Measurements from ENCODE around the gene TCEA2. TPM values are rescaled to one million over a fixed set of nuclear protein-coding genes. Genes with fewer than 3 reads are reported as not detected.

Gene TCEA2
- total RNA-seq, 4 donors from 2014 or later = 5.6 to 94.3 (median 14.8) TPM

GRCh38 chr20:64058536-64058935 is 4.5 kb upstream of the TCEA2 start:
- H3K4me3 ChIP-seq = no peak overlapping the region
- no peak for DNase-seq
- 33 to 53% methylated on average over 1 to 12 of the region's 12 CpGs for WGBS, 2 donors (ENCODE audit: low coverage in 1 of 2)
- H3K36me3 ChIP-seq = no peaks in the 10 kb centered on the region
- peaks cover 4 to 16% (median 8%) of the 10 kb centered on the region in 4 donors for H3K4me1 ChIP-seq
- H3K27me3 ChIP-seq = peaks cover 39% of the 10 kb centered on the region
- in situ Hi-C loops (cut with MboI; ENCODE audit: low pct_ligation_motif_present in 1 of 4, low pct_unique_long_range_greater_than_20kb in 1 of 4, low sequenced_read_pairs in 3 of 4) (no loop called here), intact Hi-C loops (cut with DNase I; ENCODE audit: low total_unique reads) (no loop called here)
- H3K9me3 ChIP-seq = no peaks in the 10 kb centered on the region
- no peak overlapping the region for H3K27ac ChIP-seq
- TF ChIP-seq POLR2AphosphoS5 (IDR thresholded peaks at IDR 0.05) (no peak), EP300 (IDR thresholded peaks at IDR 0.05; ENCODE audit: low read depth) (no peak)

- 78% methylated on average over 4 of the region's 5 CpGs; no CpG with 5 or more reads in 1 of the 2 donors for WGBS, 2 donors (ENCODE audit: low coverage in 1 of 2)
- Histone ChIP-seq H3K27ac (peak overlapping the region; percentile 76 to 88 (median 78)), H3K9me3 (no peaks in the 10 kb centered on the region), H3K27me3 (peaks cover 8% of the 10 kb centered on the region), H3K4me1 (peaks cover 13 to 31% (median 20%) of the 10 kb centered on the region in 4 donors), H3K36me3 (no peaks in the 10 kb centered on the region), H3K4me3 (peak overlapping the region in 3 of 4 donors; percentile 60 to 73 (median 71))
- no peak for DNase-seq
- in situ Hi-C loops (cut with MboI; ENCODE audit: low pct_ligation_motif_present in 1 of 4, low pct_unique_long_range_greater_than_20kb in 1 of 4, low sequenced_read_pairs in 3 of 4) (no loop called here), intact Hi-C loops (cut with DNase I; ENCODE audit: low total_unique reads) (no loop called here)
- TF ChIP-seq POLR2A (IDR thresholded peaks at IDR 0.05) = no peak
- no peak for TF ChIP-seq POLR2AphosphoS5 (IDR thresholded peaks at IDR 0.05)
- TF ChIP-seq CTCF (IDR thresholded peaks at IDR 0.05) = no peak
- TF ChIP-seq EP300 (IDR thresholded peaks at IDR 0.05; ENCODE audit: low read depth) = no peak
Measured at GRCh38 chr20:64062276-64062595, 762 bp upstream of the TCEA2 start.

- in situ Hi-C loops (cut with MboI; ENCODE audit: low pct_ligation_motif_present in 1 of 4, low pct_unique_long_range_greater_than_20kb in 1 of 4, low sequenced_read_pairs in 3 of 4) (no loop called here), intact Hi-C loops (cut with DNase I; ENCODE audit: low total_unique reads) (no loop called here)
- Histone ChIP-seq H3K9me3 (no peaks in the 10 kb centered on the region), H3K27ac (peak overlapping the region; percentile 76 to 88 (median 78)), H3K4me1 (peaks cover 13 to 26% (median 20%) of the 10 kb centered on the region in 4 donors), H3K36me3 (no peaks in the 10 kb centered on the region), H3K4me3 (peak overlapping the region; percentile 60 to 89 (median 72)), H3K27me3 (peaks cover 4% of the 10 kb centered on the region)
- no peak for TF ChIP-seq CTCF (IDR thresholded peaks at IDR 0.05)
- no peak for TF ChIP-seq POLR2AphosphoS5 (IDR thresholded peaks at IDR 0.05)
- no peak for TF ChIP-seq POLR2A (IDR thresholded peaks at IDR 0.05)
- WGBS, 2 donors (ENCODE audit: low coverage in 1 of 2) = 6 to 29% methylated on average over 6 to 46 of the region's 51 CpGs
- peak; percentile 30 for DNase-seq
Measured at GRCh38 chr20:64063389-64064144, 569 bp downstream of the TCEA2 start.

GRCh38 chr20:64064145-64064698 is 1.2 kb downstream of the TCEA2 start:
- Histone ChIP-seq H3K27ac (peak overlapping the region in 1 of 4 donors; percentile 88), H3K36me3 (no peaks in the 10 kb centered on the region), H3K4me1 (peaks cover 13 to 26% (median 20%) of the 10 kb centered on the region in 4 donors), H3K9me3 (no peaks in the 10 kb centered on the region), H3K4me3 (peak overlapping the region in 1 of 4 donors; percentile 73), H3K27me3 (peaks cover 4% of the 10 kb centered on the region)
- WGBS, 2 donors (ENCODE audit: low coverage in 1 of 2) = 54% methylated on average over 12 of the region's 12 CpGs; no CpG with 5 or more reads in 1 of the 2 donors
- no peak for DNase-seq
- intact Hi-C loops (cut with DNase I; ENCODE audit: low total_unique reads) (no loop called here), in situ Hi-C loops (cut with MboI; ENCODE audit: low pct_ligation_motif_present in 1 of 4, low pct_unique_long_range_greater_than_20kb in 1 of 4, low sequenced_read_pairs in 3 of 4) (no loop called here)
- TF ChIP-seq CTCF (IDR thresholded peaks at IDR 0.05) = no peak
- no peak for TF ChIP-seq EP300 (IDR thresholded peaks at IDR 0.05; ENCODE audit: low read depth)
- no peak for TF ChIP-seq POLR2AphosphoS5 (IDR thresholded peaks at IDR 0.05)
- no peak for TF ChIP-seq POLR2A (IDR thresholded peaks at IDR 0.05)
